Measurements from ENCODE around the gene DMRT2. TPM values are rescaled to one million over a fixed set of nuclear protein-coding genes. Genes with fewer than 3 reads are reported as not detected.

The DMRT2 gene
- 0.36 TPM for polyA plus RNA-seq (2013, experiment 1 of 2)
- 0.53 TPM for polyA plus RNA-seq (2013, experiment 2 of 2)

GRCh38 chr9:1050125-1050895 is at the start of gene DMRT2:
Gene DMRT2, plus strand, starts transcription at chr9:1050357. Its CDS starts 1,257 bp downstream, at chr9:1051614.
- H2BK12ac ChIP-seq (ENCODE audit: low read length), result no peak within 1 kb of the TSS
- H2AFZ ChIP-seq (ENCODE audit: low read length), result peak within 1 kb of the TSS; percentile 88
- H3K36me3 ChIP-seq (replicated peaks in 1 of 2; ENCODE audit: control insufficient read depth in 2 of 2, insufficient read depth in 2 of 2, low read length in 2 of 2), result no peaks in the 10 kb centered on the region
- H3K79me1 ChIP-seq (ENCODE audit: low read depth, low read length), result no peaks in the 10 kb centered on the region
- H2BK120ac ChIP-seq (ENCODE audit: low read depth, low read length), result no peak within 1 kb of the TSS
- peaks cover 0 to 10% of the 10 kb centered on the region in 2 donors for H3K4me1 ChIP-seq (ENCODE audit: control insufficient read depth in 2 of 2, insufficient read depth in 1 of 2, low read depth in 1 of 2, low read length in 2 of 2)
- peak within 1 kb of the TSS; percentile 59 for H3K18ac ChIP-seq (ENCODE audit: low read length)
- peak within 1 kb of the TSS in 1 of 2 donors; percentile 5 for H3K4me3 ChIP-seq (ENCODE audit: low read length in 2 of 2)
- no peak within 1 kb of the TSS for H2AK5ac ChIP-seq (ENCODE audit: low read depth, low read length)
- peak; percentile 93 for DNase-seq (ENCODE audit: low spot score)
- no CpG with 5 or more reads among the region's 48 CpGs for whole genome bisulfite sequencing, 2 donors (ENCODE audit: extremely low coverage in 2 of 2, insufficient read length in 2 of 2, insufficient replicate concordance in 1 of 2)
- peak within 1 kb of the TSS; percentile 67 for H3K14ac ChIP-seq (ENCODE audit: low read length)
- no peak within 1 kb of the TSS for H3K4ac ChIP-seq (ENCODE audit: low read length)
- H2BK15ac ChIP-seq (ENCODE audit: low read length), result no peak within 1 kb of the TSS
- H3K27me3 ChIP-seq (ENCODE audit: control insufficient read depth in 3 of 3, insufficient read depth in 3 of 3, low read depth in 1 of 3, low read length in 3 of 3), result peaks cover 50 to 99% (median 86%) of the 10 kb centered on the region in 3 experiments
- no peak within 1 kb of the TSS for H4K91ac ChIP-seq (ENCODE audit: low read depth, low read length, poor library complexity)
- no peak within 1 kb of the TSS for H3K9ac ChIP-seq (ENCODE audit: low read depth, low read length, poor library complexity)
- no peak within 1 kb of the TSS for H4K8ac ChIP-seq (ENCODE audit: low read depth, low read length)
- H3K9me3 ChIP-seq (replicated peaks in 1 of 2; ENCODE audit: control insufficient read depth in 2 of 2, insufficient read depth in 1 of 2, low read depth in 1 of 2, low read length in 2 of 2), result peaks cover 3 to 19% of the 10 kb centered on the region in 2 donors
- H3K4me2 ChIP-seq (ENCODE audit: insufficient read depth, low read length, poor library complexity, severe bottlenecking), result peak within 1 kb of the TSS; percentile 66
- no peak within 1 kb of the TSS for H3K27ac ChIP-seq (replicated peaks; ENCODE audit: low read length)
- H2BK5ac ChIP-seq (ENCODE audit: low read length), result no peak within 1 kb of the TSS
- no peak within 1 kb of the TSS for H3K23ac ChIP-seq (ENCODE audit: low read depth, low read length, poor library complexity)

DNA sequence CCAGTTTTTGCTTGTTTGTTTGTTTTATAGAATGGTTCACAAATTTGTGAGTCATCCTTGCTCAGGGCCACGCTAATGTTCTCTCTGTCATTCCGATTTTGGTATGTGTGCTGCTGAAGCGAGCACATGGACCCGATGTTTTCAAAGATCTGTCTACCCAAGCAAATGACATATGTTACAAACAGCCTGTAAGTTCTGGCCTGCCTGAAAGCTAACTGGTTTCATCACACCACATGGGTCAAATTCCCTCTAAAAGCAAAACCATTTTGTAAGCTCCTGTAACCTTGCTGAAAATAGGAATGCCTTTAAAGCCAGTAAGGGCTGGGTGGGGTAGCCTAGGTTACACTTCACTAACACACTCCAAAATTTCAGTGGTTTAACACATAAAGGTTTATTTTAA is 48.3 kb upstream of the DMRT2 start:
- H3K79me1 ChIP-seq (ENCODE audit: low read depth, low read length), result no peaks in the 10 kb centered on the region
- no CpG with 5 or more reads among the region's 4 CpGs for WGBS, 2 donors (ENCODE audit: extremely low coverage in 2 of 2, insufficient read length in 2 of 2, insufficient replicate concordance in 1 of 2)
- no peak overlapping the region for H2AK5ac ChIP-seq (ENCODE audit: low read depth, low read length)
- H3K4me1 ChIP-seq (ENCODE audit: control insufficient read depth in 2 of 2, insufficient read depth in 1 of 2, low read depth in 1 of 2, low read length in 2 of 2), result no peaks in the 10 kb centered on the region
- H3K4ac ChIP-seq (ENCODE audit: low read length), result no peak overlapping the region
- H2BK12ac ChIP-seq (ENCODE audit: low read length), result no peak overlapping the region
- H3K4me2 ChIP-seq (ENCODE audit: insufficient read depth, low read length, poor library complexity, severe bottlenecking), result no peak overlapping the region
- peaks cover 5 to 7% of the 10 kb centered on the region in 2 donors for H3K9me3 ChIP-seq (replicated peaks in 1 of 2; ENCODE audit: control insufficient read depth in 2 of 2, insufficient read depth in 1 of 2, low read depth in 1 of 2, low read length in 2 of 2)
- H4K91ac ChIP-seq (ENCODE audit: low read depth, low read length, poor library complexity), result no peak overlapping the region
- no peak overlapping the region for H3K23ac ChIP-seq (ENCODE audit: low read depth, low read length, poor library complexity)
- no peaks in the 10 kb centered on the region for H3K27me3 ChIP-seq (ENCODE audit: control insufficient read depth in 3 of 3, insufficient read depth in 3 of 3, low read depth in 1 of 3, low read length in 3 of 3)
- no peak overlapping the region for H3K27ac ChIP-seq (replicated peaks; ENCODE audit: low read length)
- no peak overlapping the region for H3K18ac ChIP-seq (ENCODE audit: low read length)
- no peak overlapping the region for H2BK5ac ChIP-seq (ENCODE audit: low read length)
- no peak overlapping the region for H4K8ac ChIP-seq (ENCODE audit: low read depth, low read length)
- H3K4me3 ChIP-seq (ENCODE audit: low read length in 2 of 2), result no peak overlapping the region
- no peak overlapping the region for H3K9ac ChIP-seq (ENCODE audit: low read depth, low read length, poor library complexity)
- no peak overlapping the region for H2BK15ac ChIP-seq (ENCODE audit: low read length)
- H2BK120ac ChIP-seq (ENCODE audit: low read depth, low read length), result no peak overlapping the region
- no peaks in the 10 kb centered on the region for H3K36me3 ChIP-seq (replicated peaks in 1 of 2; ENCODE audit: control insufficient read depth in 2 of 2, insufficient read depth in 2 of 2, low read length in 2 of 2)
- no peak overlapping the region for H2AFZ ChIP-seq (ENCODE audit: low read length)
- no peak for DNase-seq (ENCODE audit: low spot score)
- H3K14ac ChIP-seq (ENCODE audit: low read length), result no peak overlapping the region

DNA sequence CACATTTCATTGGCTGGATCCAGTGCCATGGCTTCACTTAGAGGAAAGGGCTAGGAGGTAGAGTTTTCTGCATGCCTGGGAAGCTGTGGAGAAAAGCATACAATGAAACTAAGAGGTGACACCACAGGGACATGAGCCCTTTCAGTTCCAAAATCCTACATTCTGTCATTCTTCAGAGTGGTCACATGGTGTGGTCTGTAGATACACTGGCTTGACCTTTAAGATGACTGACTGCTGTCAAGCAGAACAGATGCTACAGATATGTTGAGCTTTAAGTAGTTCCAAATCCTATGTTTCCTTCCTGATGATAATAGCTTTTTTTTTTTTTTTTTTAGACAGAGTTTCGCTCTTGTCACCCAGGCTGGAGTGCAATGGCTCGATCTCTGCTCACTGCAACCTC is 47.5 kb upstream of the DMRT2 start:
- no peaks in the 10 kb centered on the region for H3K79me1 ChIP-seq (ENCODE audit: low read depth, low read length)
- DNase-seq (ENCODE audit: low spot score), result no peak
- H2BK5ac ChIP-seq (ENCODE audit: low read length), result no peak overlapping the region
- peaks cover 5 to 7% of the 10 kb centered on the region in 2 donors for H3K9me3 ChIP-seq (replicated peaks in 1 of 2; ENCODE audit: control insufficient read depth in 2 of 2, insufficient read depth in 1 of 2, low read depth in 1 of 2, low read length in 2 of 2)
- H2AFZ ChIP-seq (ENCODE audit: low read length), result no peak overlapping the region
- H4K8ac ChIP-seq (ENCODE audit: low read depth, low read length), result no peak overlapping the region
- no peaks in the 10 kb centered on the region for H3K36me3 ChIP-seq (replicated peaks in 1 of 2; ENCODE audit: control insufficient read depth in 2 of 2, insufficient read depth in 2 of 2, low read length in 2 of 2)
- no peak overlapping the region for H3K9ac ChIP-seq (ENCODE audit: low read depth, low read length, poor library complexity)
- no peak overlapping the region for H3K18ac ChIP-seq (ENCODE audit: low read length)
- H3K4ac ChIP-seq (ENCODE audit: low read length), result no peak overlapping the region
- H3K4me1 ChIP-seq (ENCODE audit: control insufficient read depth in 2 of 2, insufficient read depth in 1 of 2, low read depth in 1 of 2, low read length in 2 of 2), result no peaks in the 10 kb centered on the region
- WGBS, 2 donors (ENCODE audit: extremely low coverage in 2 of 2, insufficient read length in 2 of 2, insufficient replicate concordance in 1 of 2), result no CpG with 5 or more reads among the region's 2 CpGs
- H3K4me3 ChIP-seq (ENCODE audit: low read length in 2 of 2), result no peak overlapping the region
- H3K27me3 ChIP-seq (ENCODE audit: control insufficient read depth in 3 of 3, insufficient read depth in 3 of 3, low read depth in 1 of 3, low read length in 3 of 3), result no peaks in the 10 kb centered on the region
- H2BK120ac ChIP-seq (ENCODE audit: low read depth, low read length), result no peak overlapping the region
- no peak overlapping the region for H3K14ac ChIP-seq (ENCODE audit: low read length)
- H3K23ac ChIP-seq (ENCODE audit: low read depth, low read length, poor library complexity), result no peak overlapping the region
- no peak overlapping the region for H2BK15ac ChIP-seq (ENCODE audit: low read length)
- no peak overlapping the region for H3K27ac ChIP-seq (replicated peaks; ENCODE audit: low read length)
- no peak overlapping the region for H2BK12ac ChIP-seq (ENCODE audit: low read length)
- H2AK5ac ChIP-seq (ENCODE audit: low read depth, low read length), result no peak overlapping the region
- H4K91ac ChIP-seq (ENCODE audit: low read depth, low read length, poor library complexity), result no peak overlapping the region
- no peak overlapping the region for H3K4me2 ChIP-seq (ENCODE audit: insufficient read depth, low read length, poor library complexity, severe bottlenecking)

DNA sequence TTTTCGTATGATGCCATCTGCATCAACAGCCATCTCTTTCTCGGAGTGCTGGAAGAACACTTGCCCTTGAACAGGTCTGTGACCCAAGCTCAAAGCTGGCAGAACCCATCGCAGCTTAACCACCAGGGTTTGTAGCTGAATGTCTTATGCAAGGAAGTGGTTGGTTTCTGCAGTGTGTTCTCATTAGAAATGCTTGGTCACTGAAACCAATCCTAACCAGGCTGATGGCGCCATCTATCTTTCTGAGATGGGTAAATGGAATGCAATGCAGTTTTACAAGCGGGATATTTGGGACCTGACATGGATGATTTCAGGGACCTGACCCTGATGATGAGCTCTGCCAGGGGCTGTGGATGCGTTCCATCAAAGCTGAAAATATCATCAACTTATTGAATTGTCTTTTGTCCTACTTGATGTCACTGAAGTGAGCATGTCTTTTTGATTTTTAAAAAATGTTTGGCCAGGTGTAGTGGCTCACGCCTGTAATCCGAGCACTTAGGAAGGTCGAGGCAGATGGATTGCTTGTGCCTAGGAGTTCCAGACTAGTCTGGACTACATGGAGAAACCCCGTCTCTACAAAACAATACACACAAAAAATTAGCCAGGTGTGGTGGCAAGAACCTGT is 45.0 kb upstream of the DMRT2 start:
- H3K27ac ChIP-seq (replicated peaks; ENCODE audit: low read length), result no peak overlapping the region
- H3K4me2 ChIP-seq (ENCODE audit: insufficient read depth, low read length, poor library complexity, severe bottlenecking), result no peak overlapping the region
- no peak overlapping the region for H4K91ac ChIP-seq (ENCODE audit: low read depth, low read length, poor library complexity)
- H3K79me1 ChIP-seq (ENCODE audit: low read depth, low read length), result no peaks in the 10 kb centered on the region
- H3K9ac ChIP-seq (ENCODE audit: low read depth, low read length, poor library complexity), result no peak overlapping the region
- H3K4ac ChIP-seq (ENCODE audit: low read length), result no peak overlapping the region
- DNase-seq (ENCODE audit: low spot score), result peak; percentile 50
- no peaks in the 10 kb centered on the region for H3K36me3 ChIP-seq (replicated peaks in 1 of 2; ENCODE audit: control insufficient read depth in 2 of 2, insufficient read depth in 2 of 2, low read length in 2 of 2)
- H3K27me3 ChIP-seq (ENCODE audit: control insufficient read depth in 3 of 3, insufficient read depth in 3 of 3, low read depth in 1 of 3, low read length in 3 of 3), result no peaks in the 10 kb centered on the region
- no peak overlapping the region for H3K18ac ChIP-seq (ENCODE audit: low read length)
- no peak overlapping the region for H2BK5ac ChIP-seq (ENCODE audit: low read length)
- no peak overlapping the region for H3K23ac ChIP-seq (ENCODE audit: low read depth, low read length, poor library complexity)
- H3K9me3 ChIP-seq (replicated peaks in 1 of 2; ENCODE audit: control insufficient read depth in 2 of 2, insufficient read depth in 1 of 2, low read depth in 1 of 2, low read length in 2 of 2), result no peaks in the 10 kb centered on the region
- no peak overlapping the region for H3K14ac ChIP-seq (ENCODE audit: low read length)
- no peak overlapping the region for H4K8ac ChIP-seq (ENCODE audit: low read depth, low read length)
- WGBS, 2 donors (ENCODE audit: extremely low coverage in 2 of 2, insufficient read length in 2 of 2, insufficient replicate concordance in 1 of 2), result no CpG with 5 or more reads among the region's 10 CpGs
- no peak overlapping the region for H2BK15ac ChIP-seq (ENCODE audit: low read length)
- no peak overlapping the region for H3K4me3 ChIP-seq (ENCODE audit: low read length in 2 of 2)
- no peak overlapping the region for H2AK5ac ChIP-seq (ENCODE audit: low read depth, low read length)
- no peak overlapping the region for H2BK120ac ChIP-seq (ENCODE audit: low read depth, low read length)
- peak overlapping the region; percentile 55 for H2AFZ ChIP-seq (ENCODE audit: low read length)
- no peaks in the 10 kb centered on the region for H3K4me1 ChIP-seq (ENCODE audit: control insufficient read depth in 2 of 2, insufficient read depth in 1 of 2, low read depth in 1 of 2, low read length in 2 of 2)
- no peak overlapping the region for H2BK12ac ChIP-seq (ENCODE audit: low read length)

All from neuronal stem cell (in vitro differentiated cells).